Stimulated activated CD8-positive, alpha-beta memory T cell treated with anti-CD3 and anti-CD28 coated beads, Interleukin-15, amount 100 ng/mL, for 48 hours (primary cell): ENCODE data around the gene IDS.
"Not testable (repeated sequence)": the region's sequence is repeated elsewhere in the genome, so short reads cannot be mapped to it uniquely, and the experiment has no call there.

Source experiments
- DNase-seq, 2 donors: peaks; one replicate each; pipeline ENCODE4 v3.0.0-alpha.2; 2020; ENCODE audit warnings: low read depth in 2 of 2

The IDS gene, protein sequence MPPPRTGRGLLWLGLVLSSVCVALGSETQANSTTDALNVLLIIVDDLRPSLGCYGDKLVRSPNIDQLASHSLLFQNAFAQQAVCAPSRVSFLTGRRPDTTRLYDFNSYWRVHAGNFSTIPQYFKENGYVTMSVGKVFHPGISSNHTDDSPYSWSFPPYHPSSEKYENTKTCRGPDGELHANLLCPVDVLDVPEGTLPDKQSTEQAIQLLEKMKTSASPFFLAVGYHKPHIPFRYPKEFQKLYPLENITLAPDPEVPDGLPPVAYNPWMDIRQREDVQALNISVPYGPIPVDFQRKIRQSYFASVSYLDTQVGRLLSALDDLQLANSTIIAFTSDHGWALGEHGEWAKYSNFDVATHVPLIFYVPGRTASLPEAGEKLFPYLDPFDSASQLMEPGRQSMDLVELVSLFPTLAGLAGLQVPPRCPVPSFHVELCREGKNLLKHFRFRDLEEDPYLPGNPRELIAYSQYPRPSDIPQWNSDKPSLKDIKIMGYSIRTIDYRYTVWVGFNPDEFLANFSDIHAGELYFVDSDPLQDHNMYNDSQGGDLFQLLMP

DNA sequence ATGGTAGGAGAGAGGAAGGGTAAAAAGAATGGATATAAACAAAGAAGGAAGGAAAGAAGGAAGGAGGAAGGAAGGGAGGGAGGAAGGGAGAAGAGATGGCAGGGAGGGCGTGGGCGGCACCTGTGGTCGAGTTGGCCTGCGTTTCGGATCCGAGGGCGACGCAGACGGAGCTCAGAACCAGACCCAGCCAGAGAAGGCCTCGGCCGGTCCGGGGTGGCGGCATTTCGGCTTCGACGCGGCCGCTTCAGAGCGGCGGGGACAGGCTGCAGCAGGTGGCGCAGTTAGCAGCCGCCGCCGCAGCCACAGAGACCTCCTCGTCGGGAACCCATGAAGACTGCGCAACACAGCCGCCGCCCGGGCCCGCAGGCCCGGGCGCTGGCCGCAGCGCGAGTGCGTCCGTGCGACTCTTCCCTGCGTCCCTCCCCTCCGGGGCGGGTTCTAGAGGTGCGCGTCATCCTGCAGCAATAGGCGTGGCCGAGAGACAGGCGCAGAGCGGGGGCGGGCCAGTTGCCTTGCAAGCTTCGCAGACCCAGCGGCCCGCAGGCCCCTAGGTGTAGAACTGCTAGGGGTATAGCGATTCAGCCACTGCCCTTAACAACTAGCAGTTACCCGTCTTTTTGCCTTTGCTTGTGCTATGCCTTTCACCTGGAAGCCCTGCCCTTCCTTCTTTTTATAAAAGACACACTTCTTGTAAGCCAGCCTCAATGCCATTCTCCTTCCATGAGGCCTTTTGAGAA lies at the start of gene IDS:
Gene IDS, minus strand, starts transcription at position 392 of the 737 bp plus-strand sequence. Its CDS starts 169 bp downstream, at position 223.
- peak; percentile 80 to 81 for DNase-seq

DNA sequence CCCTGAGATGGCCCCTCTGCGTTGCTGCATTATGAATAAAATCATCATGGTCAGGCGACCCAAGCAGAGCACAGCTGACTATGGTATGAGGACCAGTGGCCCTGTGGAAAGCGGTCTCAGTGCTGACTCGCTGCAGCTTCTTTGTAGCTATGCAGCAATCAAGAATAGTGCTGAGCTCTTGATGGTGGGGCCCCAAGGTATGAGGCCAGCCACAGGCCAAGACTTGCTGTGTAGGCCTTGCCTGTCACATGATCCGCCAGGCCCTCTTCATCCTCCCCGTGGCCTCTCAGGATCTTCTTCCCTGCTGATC lies 46.8 kb upstream of the IDS start:
- DNase-seq = not testable (repeated sequence)

DNA sequence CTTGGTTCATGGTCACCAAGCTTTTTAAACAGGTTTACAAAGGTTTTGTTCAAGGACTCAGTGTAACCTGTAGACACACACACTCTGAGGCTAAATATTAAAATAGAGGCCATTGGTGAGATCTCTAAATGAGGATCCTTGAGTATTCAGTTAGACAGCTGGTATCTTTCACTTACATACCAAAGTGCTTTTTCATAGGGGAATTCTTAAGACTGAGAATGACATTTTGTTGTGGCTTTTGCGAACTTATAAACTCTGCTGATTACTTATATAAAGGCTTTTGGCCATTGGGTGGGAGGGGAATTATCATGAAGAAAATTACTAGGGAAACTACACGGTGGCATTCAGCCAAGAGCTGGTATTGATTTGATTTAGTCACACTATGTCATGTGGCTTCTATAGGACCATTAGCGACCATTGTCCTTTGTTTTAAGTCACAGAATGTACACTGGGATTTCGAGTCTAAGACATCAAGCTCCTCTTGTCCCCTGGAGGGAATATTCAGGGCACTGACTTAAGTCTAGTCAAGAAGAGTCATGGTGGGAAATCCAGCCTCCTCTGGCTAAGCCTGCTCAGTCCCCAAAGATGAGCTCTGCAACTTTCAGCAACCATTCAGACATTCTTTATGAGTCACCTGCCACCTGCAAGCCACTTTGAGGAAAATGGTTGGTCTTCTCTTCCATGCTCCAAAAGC lies 46.3 kb upstream of the IDS start:
- not testable (repeated sequence) for DNase-seq

DNA sequence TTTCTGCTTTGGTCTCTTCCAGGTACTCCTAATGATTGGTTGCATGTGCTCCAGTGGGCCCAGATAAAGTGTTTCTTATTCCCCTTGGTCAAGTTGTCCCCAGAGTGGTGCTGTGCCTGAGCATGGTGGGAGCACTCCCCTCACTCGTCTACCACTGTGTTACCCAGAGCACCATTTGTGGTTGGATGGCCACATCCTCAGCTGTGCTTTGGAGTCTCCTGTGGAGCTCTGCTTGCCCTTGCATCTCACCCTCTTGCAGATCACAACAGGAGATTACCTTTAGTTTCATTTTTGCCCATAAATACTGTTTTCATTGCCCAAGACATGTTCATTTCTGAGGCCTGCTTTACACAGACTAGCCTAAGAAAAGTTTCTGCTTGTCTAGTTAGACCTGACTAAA lies 45.3 kb upstream of the IDS start:
- DNase-seq = not testable (repeated sequence)

DNA sequence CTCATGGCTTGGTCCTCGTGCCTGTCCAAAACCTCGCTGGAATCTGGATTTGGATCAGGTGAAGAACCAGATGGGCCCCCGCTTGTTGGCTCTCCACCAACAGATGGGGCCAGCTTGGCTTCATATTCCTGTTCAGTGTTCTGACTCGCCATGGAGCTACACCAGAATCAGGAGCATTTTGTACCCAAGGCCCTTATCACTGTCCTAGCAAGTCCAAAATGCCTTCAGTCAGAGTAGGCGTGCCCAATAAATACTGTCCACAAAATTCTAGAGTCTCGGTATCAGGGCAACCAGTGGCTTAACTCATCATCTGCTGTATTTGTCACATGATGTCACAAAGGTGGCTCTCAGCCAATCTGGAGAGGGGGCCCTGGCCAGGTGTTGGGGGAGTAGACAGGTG lies 44.6 kb upstream of the IDS start, which contains the start of gene HSFX3:
Gene HSFX3, minus strand, starts transcription at position 224 of the 400 bp plus-strand sequence. Its CDS starts 72 bp downstream, at position 152.
- DNase-seq = not testable (repeated sequence)

DNA sequence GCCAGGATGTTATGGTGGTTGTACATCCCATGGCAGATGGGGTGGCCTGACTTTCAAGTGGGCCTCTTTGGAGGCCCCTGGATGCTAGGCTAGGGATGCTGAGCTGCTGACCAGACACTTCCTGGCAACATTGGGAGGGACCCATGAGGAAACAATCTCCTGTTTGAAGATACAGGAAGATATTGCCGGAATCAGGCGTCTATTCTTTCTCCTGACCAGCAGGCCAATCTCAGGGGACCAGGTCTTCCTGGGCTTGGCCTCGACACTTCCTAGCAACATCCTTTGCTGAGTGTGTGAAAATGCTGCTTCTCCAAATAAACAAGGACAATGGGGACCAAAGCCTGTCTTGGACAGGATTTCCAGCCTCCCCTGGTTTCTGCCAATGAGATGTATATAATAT lies 42.7 kb upstream of the IDS start:
- DNase-seq = not testable (repeated sequence)

DNA sequence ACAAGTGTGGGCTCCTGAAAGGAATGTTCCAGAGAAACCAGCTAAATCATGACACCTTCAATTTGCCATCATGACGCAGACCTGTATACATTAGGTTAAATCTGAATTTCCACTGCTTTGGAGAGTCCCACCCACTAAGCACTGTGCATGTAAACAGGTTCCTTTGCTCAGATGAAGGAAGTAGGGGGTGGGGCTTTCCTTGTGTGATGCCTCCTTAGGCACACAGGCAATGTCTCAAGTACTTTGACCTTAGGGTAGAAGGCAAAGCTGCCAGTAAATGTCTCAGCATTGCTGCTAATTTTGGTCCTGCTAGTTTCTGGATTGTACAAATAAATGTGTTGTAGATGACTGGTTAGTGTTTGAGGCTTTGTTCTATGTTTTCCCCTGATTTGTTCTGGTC lies 41.9 kb upstream of the IDS start:
- DNase-seq = not testable (repeated sequence)

DNA sequence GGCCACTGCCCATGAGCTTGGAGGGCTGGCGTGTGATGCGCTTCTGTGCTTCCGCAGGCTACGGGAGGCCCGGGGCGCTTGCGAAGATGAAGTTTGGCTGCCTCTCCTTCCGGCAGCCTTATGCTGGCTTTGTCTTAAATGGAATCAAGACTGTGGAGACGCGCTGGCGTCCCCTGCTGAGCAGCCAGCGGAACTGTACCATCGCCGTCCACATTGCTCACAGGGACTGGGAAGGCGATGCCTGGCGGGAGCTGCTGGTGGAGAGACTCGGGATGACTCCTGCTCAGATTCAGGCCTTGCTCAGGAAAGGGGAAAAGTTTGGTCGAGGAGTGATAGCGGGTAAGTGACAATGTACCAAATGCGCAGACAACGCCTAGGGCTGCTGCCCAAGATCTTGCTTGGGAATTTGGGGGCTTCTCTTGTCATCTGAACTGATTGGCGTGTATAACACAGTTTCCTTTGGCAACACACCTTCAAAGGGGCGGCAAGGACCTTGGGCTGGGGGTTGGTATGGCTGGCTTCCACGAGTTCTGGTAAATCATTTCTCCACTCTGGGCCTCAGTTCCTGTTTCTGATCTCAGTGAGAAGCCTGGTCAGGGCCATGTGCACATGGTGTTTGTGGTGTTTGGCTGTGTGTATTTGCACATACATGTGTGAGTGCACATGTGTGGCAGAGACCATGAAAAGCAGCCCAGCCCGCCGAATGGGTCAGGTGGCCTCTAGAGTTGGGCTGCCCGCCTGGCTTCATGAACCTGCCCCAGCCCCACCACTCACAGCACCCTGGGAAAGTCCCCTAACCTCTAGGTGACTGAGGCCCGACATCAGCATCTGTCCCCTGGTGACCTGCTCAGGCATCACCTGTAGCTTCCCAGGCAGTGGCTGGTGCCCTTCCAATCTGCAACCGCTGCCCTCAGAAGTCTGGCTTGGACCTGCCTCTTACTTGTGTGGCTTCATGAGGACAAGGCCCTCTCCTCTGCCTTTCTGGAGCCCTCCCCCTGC lies 40.7 kb upstream of the IDS start:
- not testable (repeated sequence) for DNase-seq

DNA sequence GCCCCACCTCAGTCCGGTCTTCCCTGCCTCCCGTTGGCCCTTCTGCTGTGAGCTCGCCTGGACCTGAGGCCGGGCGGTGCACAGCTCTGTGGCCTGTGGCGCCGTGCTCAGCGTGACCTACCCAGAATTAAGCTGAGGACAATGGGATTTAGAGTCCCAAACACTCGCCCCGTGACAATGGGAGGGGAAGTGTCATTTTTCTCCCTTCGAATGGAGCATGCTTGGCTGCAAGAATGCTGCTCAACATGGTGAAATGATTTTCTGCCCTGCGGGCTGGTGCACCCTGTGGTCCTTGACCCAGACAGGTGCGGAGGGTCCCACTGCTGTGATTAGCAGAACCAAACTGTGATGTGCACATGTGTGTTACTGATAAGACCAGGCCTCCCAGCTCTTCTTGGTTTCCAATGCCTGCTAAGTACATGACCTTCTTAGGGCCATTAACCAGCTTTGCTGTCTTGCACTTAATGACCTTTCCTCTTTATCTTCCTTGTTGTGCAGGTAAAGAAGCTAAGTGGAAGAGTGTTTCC lies 36.5 kb upstream of the IDS start:
- DNase-seq = no peak

DNA sequence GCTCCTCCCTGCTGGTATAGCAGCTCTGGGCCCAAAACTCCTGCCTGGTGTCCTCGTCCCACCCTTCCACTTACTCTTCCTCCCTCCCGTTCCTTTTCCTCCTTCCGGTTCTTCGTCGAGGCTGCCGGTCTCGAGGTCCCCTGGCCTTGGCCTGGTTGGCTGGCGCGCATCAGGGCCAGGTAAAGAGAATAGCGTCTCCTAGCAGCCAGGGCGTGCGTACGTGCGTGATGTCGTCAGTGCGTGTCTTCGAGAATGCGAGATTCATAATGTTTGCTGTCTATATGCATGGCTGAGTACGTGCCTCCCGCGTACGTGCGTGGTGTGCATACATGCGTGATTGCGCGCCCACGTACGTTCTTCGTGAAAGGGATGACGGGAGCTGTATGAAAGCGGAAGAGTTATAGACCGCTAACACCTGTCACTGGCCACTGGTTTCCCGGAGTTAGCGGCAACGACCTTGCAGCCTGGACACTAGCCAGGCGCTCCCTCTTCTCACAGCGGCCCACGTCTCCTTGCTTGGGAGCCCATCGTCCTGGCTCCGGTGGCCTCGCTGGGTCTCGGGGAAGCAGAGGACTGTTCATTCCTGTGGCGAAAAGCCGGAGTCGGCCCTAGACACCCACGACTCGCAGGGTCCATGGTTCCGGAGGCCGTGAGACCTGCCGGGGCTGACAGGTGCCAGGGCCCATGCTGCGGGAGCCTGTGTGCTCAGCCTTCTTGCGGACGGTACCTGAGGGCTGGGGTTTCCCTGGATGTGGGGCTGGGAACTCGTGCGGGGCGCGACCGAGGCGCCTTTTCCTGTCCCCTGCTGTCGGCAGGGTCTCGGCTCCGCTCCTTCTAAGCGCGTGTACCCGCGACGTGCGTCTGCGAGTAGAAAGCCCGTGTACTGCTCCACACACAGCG lies 35.8 kb upstream of the IDS start, which contains the start of gene EOLA1:
Gene EOLA1, plus strand, starts transcription at position 392 of the 900 bp plus-strand sequence. CDS start 4,619 bp downstream, outside the sequence.
- peak; percentile 81 to 85 for DNase-seq

DNA sequence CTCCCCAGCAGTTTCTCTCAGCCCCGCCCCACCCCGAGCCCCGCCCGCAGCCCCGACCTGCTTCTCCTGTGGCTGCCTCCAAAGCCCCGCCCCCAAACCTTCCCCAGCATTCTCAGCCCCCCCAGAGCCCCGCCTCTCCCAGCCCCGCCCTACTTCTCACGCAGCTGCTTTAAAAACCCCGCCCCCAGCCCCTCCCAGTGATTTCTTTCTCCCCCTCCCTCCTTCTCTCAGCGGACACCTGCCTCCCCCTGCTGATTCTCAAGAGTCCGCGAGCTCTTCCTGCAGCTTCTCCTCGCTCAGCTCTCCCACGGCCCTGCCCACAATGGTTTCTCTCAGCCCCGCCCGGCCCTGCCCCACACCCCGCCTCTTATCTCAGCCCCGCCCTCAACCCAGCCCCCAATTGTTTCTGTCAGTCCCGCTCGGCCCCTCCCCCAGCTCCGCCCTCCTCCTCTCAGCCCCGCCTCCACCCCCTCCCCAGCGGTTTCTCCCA lies 35.1 kb upstream of the IDS start:
- DNase-seq = peak; percentile 76 to 77

DNA sequence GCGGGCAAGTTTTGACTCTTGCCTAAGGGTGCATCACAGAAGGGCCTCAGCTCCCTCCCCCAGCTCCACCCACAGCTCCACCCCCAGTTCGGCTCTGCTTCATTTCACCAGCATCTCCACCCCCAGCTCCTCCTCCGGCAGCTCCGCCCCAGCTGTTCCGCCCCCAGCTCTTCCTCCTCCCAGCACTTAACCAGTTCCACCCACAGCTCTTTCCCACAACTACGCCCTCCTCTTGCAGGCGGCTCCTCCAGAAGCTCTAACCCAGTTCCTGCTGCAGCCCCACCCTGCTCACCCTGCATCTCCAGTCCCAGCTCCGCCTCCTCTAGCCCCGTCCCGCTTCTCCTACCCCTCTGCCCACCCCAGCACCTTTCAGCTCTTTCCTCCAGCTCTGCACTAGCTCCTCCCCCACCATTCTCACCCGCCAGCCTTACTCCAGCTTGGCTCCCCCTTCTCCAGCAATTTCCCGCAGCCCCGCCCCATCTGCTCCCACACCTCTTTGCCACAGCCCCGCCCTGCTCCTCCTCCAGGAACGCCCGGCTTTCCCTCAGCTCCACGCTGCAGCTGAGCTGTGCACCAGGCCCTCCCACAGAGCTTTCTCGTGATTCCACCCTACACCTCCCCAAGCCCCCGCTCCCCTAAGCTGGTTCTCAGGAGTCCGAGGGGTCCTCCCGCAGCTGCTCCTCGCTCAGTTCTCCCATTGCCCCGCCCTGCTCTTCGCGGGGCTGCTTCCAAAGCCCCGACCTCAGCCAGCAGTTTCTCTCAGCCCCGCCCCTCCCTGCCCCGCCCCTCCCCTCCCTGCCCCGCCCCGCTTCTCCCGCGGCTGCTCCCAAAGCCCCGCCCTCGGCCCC lies 34.4 kb upstream of the IDS start:
- DNase-seq = peak; percentile 77

DNA sequence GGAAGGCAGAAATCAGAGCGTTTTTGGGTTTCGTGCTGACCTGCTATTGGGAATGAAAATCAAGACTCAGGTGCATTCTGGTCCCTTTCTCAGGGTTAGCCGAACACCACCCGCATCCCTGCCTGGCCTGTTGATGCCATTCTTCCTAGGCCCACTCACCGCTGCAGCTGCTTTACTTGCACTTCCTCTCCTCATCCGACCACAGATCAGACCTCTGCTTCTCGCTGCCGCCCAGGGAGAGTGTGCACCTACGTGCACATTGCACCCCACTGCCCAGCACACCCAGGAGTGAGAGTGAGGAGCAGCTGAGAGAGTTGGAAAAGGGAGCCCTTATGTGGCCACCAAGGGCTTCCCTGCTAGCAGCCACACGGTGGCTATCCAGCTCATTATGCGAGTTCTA lies 32.4 kb upstream of the IDS start:
- not testable (repeated sequence) for DNase-seq

DNA sequence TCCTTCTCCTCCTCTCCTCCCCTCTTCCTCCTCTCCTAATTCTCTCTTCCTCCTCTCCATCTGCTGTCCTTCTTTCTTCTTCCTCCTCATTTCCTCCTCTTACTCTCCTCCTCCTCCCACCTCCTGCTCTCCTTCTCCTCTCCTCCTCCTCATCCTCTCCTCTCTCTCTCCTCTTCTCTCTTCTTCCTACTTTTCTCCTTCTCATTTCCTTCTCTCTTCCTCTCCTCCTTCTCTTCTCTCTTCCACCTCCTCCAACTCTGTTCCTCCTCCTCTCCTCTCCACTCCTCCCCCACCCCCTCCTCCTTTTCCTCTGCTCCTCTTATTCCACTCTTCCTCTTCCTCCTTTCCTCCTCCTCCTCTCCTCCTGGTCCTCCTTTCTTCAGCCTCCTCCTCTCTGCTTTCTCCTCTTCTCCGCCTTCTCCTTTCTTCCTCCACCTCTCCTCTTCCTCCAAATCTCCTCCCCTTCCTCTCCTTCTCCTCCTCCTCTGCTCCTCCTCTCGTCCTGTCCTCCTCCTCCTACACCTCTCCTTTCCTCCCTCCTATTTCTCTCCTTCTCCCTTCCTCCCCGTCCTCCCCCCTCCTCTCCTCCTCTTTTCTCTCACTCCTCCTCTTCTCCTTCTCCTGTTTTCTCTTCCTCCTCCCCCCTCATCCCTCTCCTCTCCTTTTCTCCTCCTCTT lies 30.0 kb upstream of the IDS start:
- DNase-seq = not testable (repeated sequence)

DNA sequence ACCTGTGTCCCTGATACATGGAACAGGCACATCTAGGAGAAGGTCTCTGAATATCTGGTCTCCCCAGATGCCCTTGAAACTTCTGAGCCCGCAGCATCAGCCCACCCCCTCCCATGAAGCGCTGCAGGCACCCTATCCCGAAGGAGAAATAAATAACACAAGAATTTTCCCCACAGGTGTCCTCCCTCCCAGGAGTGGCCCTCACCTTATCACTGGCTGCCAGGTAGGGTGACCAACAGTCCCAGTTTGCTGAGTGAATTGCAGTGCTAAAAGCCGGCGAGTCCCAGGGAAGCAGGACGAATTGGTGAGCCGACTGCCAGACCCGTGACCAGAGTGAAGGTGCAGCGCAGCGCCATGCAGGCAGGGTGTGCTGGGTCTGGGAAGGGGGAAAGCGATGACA lies 28.9 kb upstream of the IDS start:
- not testable (repeated sequence) for DNase-seq

DNA sequence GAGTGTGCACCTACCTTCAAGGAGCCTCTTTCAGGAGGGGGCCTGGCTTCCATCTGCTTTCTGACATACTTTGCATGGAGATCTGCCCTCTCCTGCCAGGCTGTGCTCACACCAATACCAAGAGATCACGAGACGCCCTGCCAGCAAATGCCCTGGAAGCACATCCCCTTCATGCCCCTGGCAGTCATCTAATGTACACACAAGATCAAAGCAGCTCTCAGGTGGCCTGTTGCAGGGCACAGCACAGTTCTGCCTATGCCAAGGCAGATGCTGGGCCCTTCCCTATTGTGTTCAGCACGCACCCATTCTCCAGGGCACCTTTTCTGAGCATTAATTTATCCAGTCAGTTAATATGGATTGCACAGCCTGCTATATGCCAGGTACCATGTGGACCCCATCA lies 27.8 kb upstream of the IDS start:
- not testable (repeated sequence) for DNase-seq

DNA sequence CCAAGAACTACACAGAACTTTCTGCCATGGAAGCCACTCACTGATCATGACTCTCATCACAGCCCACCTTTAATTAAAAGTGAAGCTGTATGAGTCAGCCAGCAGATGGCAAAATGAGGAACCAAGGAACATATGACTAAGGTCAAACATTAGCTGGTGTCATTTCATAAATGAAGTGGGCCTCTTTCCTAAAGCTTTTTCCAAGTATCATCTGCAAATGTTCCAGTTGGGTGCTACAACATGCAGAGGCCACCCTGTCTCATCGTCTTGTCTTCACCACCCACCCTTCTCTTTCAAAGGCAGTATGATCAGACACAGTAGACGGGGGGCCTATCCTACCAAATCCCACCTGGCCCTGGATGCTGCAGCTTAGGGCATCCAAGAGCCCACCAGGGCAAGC lies 26.5 kb upstream of the IDS start:
- no peak for DNase-seq

DNA sequence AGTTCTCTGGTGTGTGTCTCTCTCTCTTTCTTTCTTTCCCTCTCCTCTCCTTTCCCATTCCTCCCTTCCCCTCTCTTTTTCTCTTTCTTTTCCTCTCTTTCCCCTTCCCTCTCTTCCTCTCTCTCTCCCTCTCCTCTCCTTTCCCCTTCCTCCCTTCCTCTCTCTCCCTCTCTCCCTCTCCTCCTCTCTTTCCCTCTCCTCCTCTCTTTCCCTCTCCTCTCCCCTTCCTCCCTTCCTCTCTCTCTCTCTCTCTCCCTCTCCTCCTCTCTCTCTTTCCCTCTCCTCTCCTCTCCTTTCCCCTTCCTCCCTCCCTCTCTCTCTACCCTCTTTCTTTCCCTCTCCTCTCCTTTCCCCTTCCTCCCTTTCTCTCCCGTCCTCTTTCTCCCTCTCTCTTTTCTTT lies 23.3 kb upstream of the IDS start:
- no peak for DNase-seq
